Measurements from ENCODE around the gene SOX5.
"Not testable (repeated sequence)": the region's sequence is repeated elsewhere in the genome, so short reads cannot be mapped to it uniquely, and the experiment has no call there.

Gene SOX5

GRCh38 chr12:23721268-23721667 lies 228.2 kb downstream of the SOX5 start:
- TF ChIP-seq CTCF (IDR thresholded peaks at IDR 0.05; ENCODE audit: low read depth, low read length), result no peak
- no peak for DNase-seq (ENCODE audit: low read depth in 2 of 2)
- no peak overlapping the region for H3K4me3 ChIP-seq (replicated peaks in 1 of 2; ENCODE audit: low read depth in 2 of 2, low read length in 2 of 2)

- no peak for DNase-seq (ENCODE audit: low read depth in 2 of 2)
- no peak for TF ChIP-seq CTCF (IDR thresholded peaks at IDR 0.05; ENCODE audit: low read depth, low read length)
- no peak overlapping the region for H3K4me3 ChIP-seq (replicated peaks in 1 of 2; ENCODE audit: low read depth in 2 of 2, low read length in 2 of 2)
Measured at GRCh38 chr12:23719493-23719892, 230.0 kb downstream of the SOX5 start.

GRCh38 chr12:23710361-23710760 lies 239.1 kb downstream of the SOX5 start:
- DNase-seq (ENCODE audit: low read depth in 2 of 2), result not testable (repeated sequence)

GRCh38 chr12:23708185-23708837 lies 241.2 kb downstream of the SOX5 start:
- no peak overlapping the region for H3K4me3 ChIP-seq (replicated peaks in 1 of 2; ENCODE audit: low read depth in 2 of 2, low read length in 2 of 2)
- TF ChIP-seq CTCF (IDR thresholded peaks at IDR 0.05; ENCODE audit: low read depth, low read length), result no peak
- DNase-seq (ENCODE audit: low read depth in 2 of 2), result no peak

More at GRCh38 chr12:23710361-23710760, 239.1 kb downstream of the SOX5 start:
- H3K4me3 ChIP-seq (replicated peaks in 1 of 2; ENCODE audit: low read depth in 2 of 2, low read length in 2 of 2), result not testable (repeated sequence)

- TF ChIP-seq CTCF (IDR thresholded peaks at IDR 0.05; ENCODE audit: low read depth, low read length), result no peak
- H3K4me3 ChIP-seq (replicated peaks in 1 of 2; ENCODE audit: low read depth in 2 of 2, low read length in 2 of 2), result no peak overlapping the region
- DNase-seq (ENCODE audit: low read depth in 2 of 2), result peak in 1 of 2 donors; percentile 6
Measured at GRCh38 chr12:23707270-23707669, 242.2 kb downstream of the SOX5 start.

- DNase-seq (ENCODE audit: low read depth in 2 of 2), result no peak
- no peak for TF ChIP-seq CTCF (IDR thresholded peaks at IDR 0.05; ENCODE audit: low read depth, low read length)
- no peak overlapping the region for H3K4me3 ChIP-seq (replicated peaks in 1 of 2; ENCODE audit: low read depth in 2 of 2, low read length in 2 of 2)
Measured at GRCh38 chr12:23704992-23705943, 244.2 kb downstream of the SOX5 start.

- TF ChIP-seq CTCF (IDR thresholded peaks at IDR 0.05; ENCODE audit: low read depth, low read length), result no peak
- no peak for DNase-seq (ENCODE audit: low read depth in 2 of 2)
- H3K4me3 ChIP-seq (replicated peaks in 1 of 2; ENCODE audit: low read depth in 2 of 2, low read length in 2 of 2), result no peak overlapping the region
Measured at GRCh38 chr12:23703051-23703450, 246.4 kb downstream of the SOX5 start.
